Adipose tissue (tissue), 3 donors: ENCODE data around the gene PTGER3. TPM values are rescaled to one million over a fixed set of nuclear protein-coding genes. Genes with fewer than 3 reads are reported as not detected.
"Not testable (repeated sequence)": the region's sequence is repeated elsewhere in the genome, so short reads cannot be mapped to it uniquely, and the experiment has no call there.

Source experiments
- H3K27ac ChIP-seq: one replicate; pipeline ENCODE4 v1.5.1; 2013; ENCODE audit warnings: low read depth, low read length
- WGBS, 3 donors: extraction: QIAGEN DNeasy Blood & Tissue Kit; methylation state at CpG; one replicate each; pipeline ENCODE4 v1.1.7; 2013; 5-methylcytosine and 5-hydroxymethylcytosine counted together
- polyA plus RNA-seq, 3 donors: library from polyadenylated mRNA; stranded (reverse); fragments of 200-250 nt; gene quantifications; one replicate each; pipeline ENCODE4 v1.2.3, GENCODE V29; 2013
- donor health status: healthy with polysubstance abuse.
- donor health status: Bipolar disorder and iron deficiency.
- donor health status: healthy.

The PTGER3 gene
- polyA plus RNA-seq, 3 donors, result 7.4 to 136 (median 29.2) TPM

- whole genome bisulfite sequencing, 3 donors, result 80 to 91% (median 88%) methylated on average over 4 of the region's 4 CpGs
- no peak overlapping the region for H3K27ac ChIP-seq
These were observed 24.1 kb downstream of the PTGER3 start for GRCh38 chr1:71023515-71023914.

- H3K27ac ChIP-seq, result no peak overlapping the region
- WGBS, 3 donors, result 61 to 64% (median 63%) methylated on average over 7 of the region's 7 CpGs
These were observed 28.2 kb downstream of the PTGER3 start for GRCh38 chr1:71019233-71019969.

GRCh38 chr1:71018791-71019190 lies 28.8 kb downstream of the PTGER3 start:
- no peak overlapping the region for H3K27ac ChIP-seq

- WGBS, 3 donors, result 77 to 92% (median 79%) methylated on average over 5 of the region's 5 CpGs
- no peak overlapping the region for H3K27ac ChIP-seq
These were observed 31.9 kb downstream of the PTGER3 start for GRCh38 chr1:71015745-71016144.

GRCh38 chr1:71014178-71014579 lies 33.4 kb downstream of the PTGER3 start:
- no peak overlapping the region for H3K27ac ChIP-seq
- WGBS, 3 donors, result 84 to 90% (median 89%) methylated on average over 1 of the region's 1 CpG

- WGBS, 3 donors, result 81 to 83% (median 82%) methylated on average over 3 of the region's 3 CpGs
- H3K27ac ChIP-seq, result no peak overlapping the region
These were observed 44.7 kb downstream of the PTGER3 start for GRCh38 chr1:71002709-71003475.

- no peak overlapping the region for H3K27ac ChIP-seq
These were observed 46.0 kb downstream of the PTGER3 start for GRCh38 chr1:71001624-71002023.

GRCh38 chr1:70997793-70998192 lies 49.8 kb downstream of the PTGER3 start:
- no peak overlapping the region for H3K27ac ChIP-seq
- WGBS, 3 donors, result 91 to 97% (median 91%) methylated on average over 1 of the region's 1 CpG

More at GRCh38 chr1:71001624-71002023, 46.0 kb downstream of the PTGER3 start:
- 51 to 71% (median 57%) methylated on average over 2 of the region's 2 CpGs for WGBS, 3 donors

- 93% methylated on average over 1 of the region's 1 CpG for WGBS, 3 donors
These were observed 52.8 kb downstream of the PTGER3 start for GRCh38 chr1:70994753-70995268.

GRCh38 chr1:70993798-70994197 lies 53.8 kb downstream of the PTGER3 start:
- 65 to 89% (median 68%) methylated on average over 3 of the region's 3 CpGs for WGBS, 3 donors
- no peak overlapping the region for H3K27ac ChIP-seq

More at GRCh38 chr1:70994753-70995268, 52.8 kb downstream of the PTGER3 start:
- H3K27ac ChIP-seq, result no peak overlapping the region

- whole genome bisulfite sequencing, 3 donors, result 75 to 88% (median 80%) methylated on average over 2 of the region's 2 CpGs
- no peak overlapping the region for H3K27ac ChIP-seq
These were observed 55.1 kb downstream of the PTGER3 start for GRCh38 chr1:70992521-70992920.

GRCh38 chr1:70990469-70991253 lies 57.0 kb downstream of the PTGER3 start:
- 20 to 85% (median 77%) methylated on average over 3 of the region's 3 CpGs for whole genome bisulfite sequencing, 3 donors
- no peak overlapping the region for H3K27ac ChIP-seq

- H3K27ac ChIP-seq, result no peak overlapping the region
- 75 to 85% (median 81%) methylated on average over 2 of the region's 2 CpGs for WGBS, 3 donors
These were observed 60.1 kb downstream of the PTGER3 start for GRCh38 chr1:70987497-70987896.

- WGBS, 3 donors, result 88 to 98% (median 93%) methylated on average over 5 of the region's 5 CpGs
These were observed 61.8 kb downstream of the PTGER3 start for GRCh38 chr1:70985776-70986225.

GRCh38 chr1:70985278-70985677 lies 62.3 kb downstream of the PTGER3 start:
- H3K27ac ChIP-seq, result not testable (repeated sequence)
- WGBS, 3 donors, result 89 to 91% (median 90%) methylated on average over 2 of the region's 2 CpGs

More at GRCh38 chr1:70985776-70986225, 61.8 kb downstream of the PTGER3 start:
- H3K27ac ChIP-seq, result not testable (repeated sequence)

GRCh38 chr1:70980361-70980760 lies 67.3 kb downstream of the PTGER3 start:
- no peak overlapping the region for H3K27ac ChIP-seq
- 68 to 92% (median 73%) methylated on average over 1 of the region's 1 CpG for WGBS, 3 donors

- 57 to 90% (median 66%) methylated on average over 2 of the region's 2 CpGs for WGBS, 3 donors
- H3K27ac ChIP-seq, result no peak overlapping the region
These were observed 67.7 kb downstream of the PTGER3 start for GRCh38 chr1:70979881-70980280.

- 17 to 26% (median 21%) methylated on average over 4 of the region's 4 CpGs for WGBS, 3 donors
- H3K27ac ChIP-seq, result no peak overlapping the region
These were observed 68.3 kb downstream of the PTGER3 start for GRCh38 chr1:70979313-70979712.

GRCh38 chr1:70978623-70979022 lies 69.0 kb downstream of the PTGER3 start:
- WGBS, 3 donors, result 76 to 83% (median 78%) methylated on average over 1 of the region's 1 CpG
- H3K27ac ChIP-seq, result no peak overlapping the region
